ENCODE data around the gene DLX3.

DLX3 gene

DNA sequence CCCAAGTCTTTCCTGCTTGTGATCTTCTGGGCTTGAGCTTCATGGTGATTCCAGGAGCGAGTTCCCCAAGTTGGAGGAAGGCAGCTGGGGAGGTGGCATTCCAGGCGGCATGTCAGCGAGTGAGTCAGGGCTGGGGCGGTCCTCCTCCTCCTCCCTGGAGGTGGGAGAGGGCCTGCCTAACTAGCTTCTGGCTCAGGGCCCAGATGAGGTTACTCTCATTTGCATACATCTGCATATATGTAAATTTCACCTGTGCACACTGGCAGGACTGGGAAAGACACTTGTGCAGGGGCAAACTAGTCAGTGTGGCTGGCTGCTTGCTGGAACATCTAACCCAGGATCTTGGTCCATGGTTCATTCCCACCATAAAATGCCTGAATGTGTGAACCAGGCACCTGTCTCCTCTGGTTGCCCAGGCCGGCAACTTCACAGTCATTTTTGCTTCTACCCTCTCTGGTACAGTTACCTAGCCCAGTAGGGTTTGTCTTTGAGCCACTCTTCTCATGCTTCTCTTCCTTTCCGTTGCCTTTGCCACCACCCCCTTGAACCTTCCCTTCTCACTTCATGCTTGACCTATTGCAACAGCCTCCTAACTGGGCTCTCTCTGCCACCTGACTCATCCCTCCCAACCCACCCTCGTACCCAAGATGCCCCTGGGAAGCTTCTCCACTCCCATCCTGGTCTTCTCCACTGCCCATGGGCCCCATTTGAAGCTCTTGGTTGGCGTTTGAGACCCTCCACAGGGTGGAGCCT is 35.7 kb downstream of the DLX3 start:
- no peak overlapping the region for H3K27ac ChIP-seq
- TF ChIP-seq CTCF (IDR thresholded peaks at IDR 0.05): no peak
- no peak for TF ChIP-seq ZFX (IDR thresholded peaks at IDR 0.05; ENCODE audit: borderline replicate concordance)

DNA sequence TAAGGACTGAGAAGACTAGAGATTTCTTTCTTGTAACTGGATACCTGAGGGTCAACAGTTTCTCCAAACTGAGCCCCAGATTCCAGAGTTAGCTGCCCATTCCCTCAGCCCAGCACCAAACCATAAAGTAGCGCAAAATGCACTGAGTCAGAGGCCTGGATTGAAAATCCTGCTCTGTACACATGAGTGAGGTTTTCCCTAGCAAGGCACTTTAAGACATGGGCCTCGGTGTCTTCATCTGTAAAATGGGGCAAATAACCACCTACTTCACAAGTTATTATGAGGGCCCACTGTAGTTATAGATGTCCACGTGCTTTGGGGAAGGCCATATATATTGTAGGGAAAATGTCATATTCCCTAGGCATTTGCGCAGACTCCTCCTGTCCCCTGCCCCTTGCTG is 36.3 kb downstream of the DLX3 start:
- H3K27ac ChIP-seq: no peak overlapping the region
- TF ChIP-seq ZFX (IDR thresholded peaks at IDR 0.05; ENCODE audit: borderline replicate concordance) (no peak), CTCF (IDR thresholded peaks at IDR 0.05) (no peak)

GRCh38 chr17:49957350-49957749 is 37.7 kb downstream of the DLX3 start:
- TF ChIP-seq CTCF (IDR thresholded peaks at IDR 0.05) (no peak), ZFX (IDR thresholded peaks at IDR 0.05; ENCODE audit: borderline replicate concordance) (no peak)
- H3K27ac ChIP-seq: no peak overlapping the region

- H3K27ac ChIP-seq: no peak overlapping the region
- TF ChIP-seq CTCF (IDR thresholded peaks at IDR 0.05) (no peak), ZFX (IDR thresholded peaks at IDR 0.05; ENCODE audit: borderline replicate concordance) (no peak)
Measured at GRCh38 chr17:49956780-49957179, 38.2 kb downstream of the DLX3 start.

DNA sequence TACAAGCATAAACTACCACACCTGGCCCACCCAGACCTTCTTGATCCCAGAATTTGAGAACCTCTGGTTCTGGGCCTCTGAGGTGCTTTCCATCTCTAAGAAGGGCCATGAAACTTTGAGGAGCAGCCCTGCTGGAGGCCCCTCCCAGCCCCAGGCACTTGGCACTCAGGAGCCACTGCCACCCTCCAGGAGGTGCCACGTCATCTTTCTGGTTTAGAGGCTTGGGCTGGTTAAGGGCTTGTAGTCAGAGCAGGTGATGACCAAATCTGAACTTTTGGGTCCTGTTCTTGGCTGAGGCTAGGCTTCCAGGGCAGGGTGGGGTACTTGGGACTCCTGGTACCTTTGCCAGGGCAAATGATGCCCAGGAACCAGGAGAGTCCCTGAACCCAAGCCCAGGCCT is 39.9 kb downstream of the DLX3 start:
- no peak for TF ChIP-seq ZFX (IDR thresholded peaks at IDR 0.05; ENCODE audit: borderline replicate concordance)
- no peak for TF ChIP-seq CTCF (IDR thresholded peaks at IDR 0.05)
- no peak overlapping the region for H3K27ac ChIP-seq

DNA sequence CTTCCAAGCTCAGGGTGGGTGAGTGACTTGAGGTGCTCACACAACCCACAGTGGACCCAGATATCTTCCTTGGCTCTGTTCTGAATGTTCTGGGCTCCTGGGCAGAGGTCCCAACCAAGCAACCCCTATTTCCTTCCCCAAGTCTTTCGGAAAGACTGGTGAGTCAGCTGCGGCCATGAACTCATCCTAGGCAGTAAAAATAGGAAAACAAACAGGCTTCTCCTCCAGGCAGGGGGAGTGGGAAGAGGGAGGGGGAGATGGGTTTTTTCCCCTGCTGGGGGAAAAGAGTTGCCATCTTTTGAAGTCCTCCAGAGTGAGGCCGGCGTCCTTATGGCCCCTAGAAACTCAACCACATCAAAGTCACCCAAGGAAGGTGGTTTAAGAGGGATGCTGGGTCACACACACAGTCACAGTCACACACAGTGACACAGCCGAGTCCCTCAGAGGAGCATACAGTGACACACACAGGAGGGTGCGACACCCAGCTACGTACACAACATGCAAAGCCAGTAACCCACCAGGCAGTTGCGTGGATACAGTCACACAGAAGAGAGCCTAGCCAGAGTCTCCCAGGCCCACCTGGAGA is 42.0 kb downstream of the DLX3 start:
- no peak overlapping the region for H3K27ac ChIP-seq
- no peak for TF ChIP-seq CTCF (IDR thresholded peaks at IDR 0.05)
- TF ChIP-seq ZFX (IDR thresholded peaks at IDR 0.05; ENCODE audit: borderline replicate concordance): no peak

DNA sequence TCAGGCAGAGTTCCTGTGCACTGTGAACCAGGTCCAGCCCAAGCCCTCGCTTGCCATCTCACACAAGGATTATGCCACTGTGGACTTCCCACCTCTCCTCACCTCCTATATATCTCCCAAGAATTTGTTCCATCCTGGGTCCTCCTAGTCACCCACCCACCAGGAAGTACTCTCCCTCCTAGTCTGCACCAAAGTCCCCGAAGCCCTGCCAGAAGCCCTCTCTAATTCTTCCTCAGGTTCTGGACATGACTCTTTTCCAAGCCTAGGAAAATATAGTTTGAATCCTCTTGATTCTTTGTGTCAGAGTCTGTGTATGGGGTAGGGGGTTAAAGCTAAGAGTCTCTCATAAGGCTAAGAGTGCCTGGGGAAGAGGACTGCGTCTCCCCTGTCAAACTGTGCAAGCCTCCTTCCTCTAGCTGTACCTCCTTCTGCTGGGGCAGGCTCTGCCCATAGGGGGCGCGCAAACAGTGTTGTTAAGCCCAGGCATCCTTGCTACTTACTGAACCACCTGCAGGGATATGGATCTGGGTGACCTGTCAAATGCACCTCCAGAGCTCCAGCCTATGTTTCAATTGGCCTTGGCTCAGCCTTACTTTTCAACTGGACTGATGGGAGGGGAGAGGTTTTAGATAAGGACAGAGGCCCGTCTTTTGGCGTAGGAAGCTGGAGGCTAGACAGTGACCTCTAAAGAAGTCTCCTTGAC is 42.7 kb downstream of the DLX3 start:
- TF ChIP-seq ZFX (IDR thresholded peaks at IDR 0.05; ENCODE audit: borderline replicate concordance) (no peak), CTCF (IDR thresholded peaks at IDR 0.05) (peak; percentile 96)
- no peak overlapping the region for H3K27ac ChIP-seq

Measured in 22Rv1 (cell line).